HCT116 (cell line): ENCODE results near the gene PSMD10. TPM values are rescaled to one million over a fixed set of nuclear protein-coding genes. Genes with fewer than 3 reads are reported as not detected.

ENCODE experiments used
- ATAC-seq: fragments of 200-7000 bp; cut with Tn5 transposase; 2 replicates; pipeline ENCODE4 v1.9.1; 2020; ENCODE audit warnings: mild to moderate bottlenecking, moderate library complexity
- BruUV-seq: library from RNA; stranded (reverse); fragments of 400-500 nt; replicated peaks from 2 replicates; lab custom pipeline; 2021; lab: Mats Ljungman, UMichigan
- CTCF ChIA-PET: fragments of 300-600 bp; sonication (Branson Sonifier 250); formaldehyde crosslinking; loops from one replicate; lab custom pipeline; 2021; ENCODE audit warnings: antibody characterized with exemption; lab: Charles Lee
- POLR2A ChIA-PET: fragments of 300-600, 350-600 bp; sonication (Branson Sonifier 250); formaldehyde crosslinking; loops from one replicate; lab custom pipeline; 2021; ENCODE audit warnings: antibody characterized with exemption; lab: Charles Lee
- RAD21 ChIA-PET, 2 experiments: fragments of 300-600 bp; sonication (Branson Sonifier 250); formaldehyde crosslinking; loops; one replicate each; lab custom pipeline; 2023; ENCODE audit warnings: low total read pairs in 2 of 2; ENCODE audit not compliant: uncharacterized antibody in 2 of 2, unreplicated experiment in 2 of 2, low non-redundant PET in 1 of 2; lab: Charles Lee
- DNase-seq: peaks from one replicate; pipeline ENCODE4 v3.0.0-alpha.2; 2010; ENCODE audit warnings: low read depth, low spot score
- H2AFZ ChIP-seq: fragments of 200-600 bp; shearing (Covaris generic), sonication (generic); 2 replicates; pipeline ENCODE4 v1.6.1; 2017; ENCODE audit warnings: low read depth, mixed run types, mixed read lengths, antibody characterized with exemption, low read length; ENCODE audit not compliant: poor library complexity, severe bottlenecking
- H3K27ac ChIP-seq: 2 replicates; pipeline ENCODE4 v1.5.1; 2012; ENCODE audit warnings: low read depth, low read length
- H3K27me3 ChIP-seq: fragments of 200-600 bp; sonication (generic); 2 replicates; pipeline ENCODE4 v1.6.1; 2016; ENCODE audit warnings: mixed run types, low read length, mixed read lengths; ENCODE audit not compliant: insufficient read depth
- H3K36me3 ChIP-seq, 2 experiments: fragments of 200-500 bp in 1 of 2; fragments of 200-600 bp in 1 of 2; sonication (Bioruptor generic) in 1 of 2; sonication (generic) in 1 of 2; 2 replicates each; pipeline versions ENCODE4 v1.5.1 to v1.6.1; 2014 to 2016; ENCODE audit warnings: low read length in 2 of 2, inconsistent platforms in 1 of 2, mixed read lengths in 1 of 2, mixed run types in 1 of 2; ENCODE audit not compliant: insufficient read depth in 2 of 2, control insufficient read depth in 1 of 2
- H3K4me1 ChIP-seq, 2 experiments: fragments of 200-600 bp in 1 of 2; sonication (generic) in 1 of 2; 2 replicates each; pipeline versions ENCODE4 v1.5.1 to v1.6.1; 2012 to 2017; ENCODE audit warnings: low read length in 2 of 2, inconsistent platforms in 1 of 2, mild to moderate bottlenecking in 1 of 2, mixed read lengths in 1 of 2, mixed run types in 1 of 2, moderate library complexity in 1 of 2; ENCODE audit not compliant: insufficient read depth in 2 of 2, control insufficient read depth in 1 of 2
- H3K4me2 ChIP-seq: fragments of 200-600 bp; sonication (generic); 2 replicates; pipeline ENCODE4 v1.6.1; 2017; ENCODE audit warnings: mixed run types, low read length, mixed read lengths
- H3K4me3 ChIP-seq, 2 experiments: fragments of 200-600 bp in 1 of 2; sonication (generic) in 1 of 2; replicated peaks in 1 of 2; 2 replicates each; pipeline ENCODE4 v1.5.1; 2011 to 2016; ENCODE audit warnings: low read length in 2 of 2, control low read depth in 1 of 2, low read depth in 1 of 2, mild to moderate bottlenecking in 1 of 2, mixed read lengths in 1 of 2, mixed run types in 1 of 2
- H3K79me2 ChIP-seq: fragments of 200-600 bp; sonication (generic); 2 replicates; pipeline ENCODE4 v1.6.1; 2017; ENCODE audit warnings: mild to moderate bottlenecking, mixed run types, low read length, moderate library complexity, mixed read lengths; ENCODE audit not compliant: insufficient read depth
- H3K9ac ChIP-seq: fragments of 200-600 bp; sonication (generic); 2 replicates; pipeline ENCODE4 v1.6.1; 2016; ENCODE audit warnings: low read length, mixed read lengths
- H3K9me2 ChIP-seq: fragments of 200-600 bp; sonication (generic), shearing (Covaris generic); 2 replicates; pipeline ENCODE4 v1.6.1; 2017; ENCODE audit warnings: mixed run types, mild to moderate bottlenecking, moderate library complexity; ENCODE audit not compliant: insufficient read depth
- H3K9me3 ChIP-seq, 2 experiments: fragments of 200-500 bp in 1 of 2; fragments of 200-600 bp in 1 of 2; sonication (Bioruptor generic) in 1 of 2; sonication (generic) in 1 of 2; 2 replicates each; pipeline ENCODE4 v1.6.1; 2014 to 2017; ENCODE audit warnings: low read length in 2 of 2, mixed read lengths in 2 of 2, inconsistent platforms in 1 of 2, low read depth in 1 of 2, mild to moderate bottlenecking in 1 of 2, mixed run types in 1 of 2, moderate library complexity in 1 of 2; ENCODE audit not compliant: control insufficient read depth in 1 of 2, insufficient read depth in 1 of 2
- H4K20me1 ChIP-seq: fragments of 200-600 bp; sonication (generic), shearing (Covaris generic); 2 replicates; pipeline ENCODE4 v1.6.1; 2017; ENCODE audit warnings: mixed run types, mild to moderate bottlenecking, moderate library complexity; ENCODE audit not compliant: insufficient read depth
- CBX3 ChIP-seq: IDR thresholded peaks from 2 replicates; pipeline ENCODE4 v1.6.1; 2012; ENCODE audit warnings: low read depth
- CEBPB ChIP-seq: IDR thresholded peaks from 2 replicates; pipeline ENCODE4 v1.6.1; 2012; ENCODE audit warnings: low read depth
- EGR1 ChIP-seq: IDR thresholded peaks from 2 replicates; pipeline ENCODE4 v1.6.1; 2012; ENCODE audit warnings: low read depth
- ELF1 ChIP-seq: IDR thresholded peaks from 2 replicates; pipeline ENCODE4 v1.6.1; 2012; ENCODE audit warnings: low read depth, borderline replicate concordance
- EZH2 ChIP-seq: fragments of 200-600 bp; sonication (generic); IDR thresholded peaks from 2 replicates; pipeline ENCODE4 v1.6.1; 2017; ENCODE audit warnings: antibody characterized with exemption, mixed run types
- EZH2phosphoT487 ChIP-seq: fragments of 200-600 bp; IDR thresholded peaks from 2 replicates; pipeline ENCODE4 v1.6.1; 2018; ENCODE audit warnings: antibody characterized with exemption, borderline replicate concordance
- JUND ChIP-seq: IDR thresholded peaks from 2 replicates; pipeline ENCODE4 v1.6.1; 2012
- POLR2A ChIP-seq: IDR thresholded peaks from 2 replicates; pipeline ENCODE4 v1.7.0; 2011; ENCODE audit warnings: borderline replicate concordance; ENCODE audit not compliant: insufficient read depth, insufficient read length; ENCODE audit errors: extremely low read depth
- RAD21 ChIP-seq: IDR thresholded peaks from 2 replicates; pipeline ENCODE4 v1.6.1; 2012; ENCODE audit warnings: low read depth, mild to moderate bottlenecking
- SIN3A ChIP-seq: IDR thresholded peaks from 2 replicates; pipeline ENCODE4 v1.6.1; 2012; ENCODE audit warnings: low read depth
- SRF ChIP-seq: IDR thresholded peaks from 2 replicates; pipeline ENCODE4 v1.6.1; 2012; ENCODE audit warnings: low read depth
- TCF7L2 ChIP-seq: IDR thresholded peaks from 2 replicates; pipeline ENCODE4 v1.7.0; 2011; ENCODE audit warnings: borderline replicate concordance, inconsistent platforms; ENCODE audit not compliant: insufficient read depth, insufficient read length; ENCODE audit errors: extremely low read depth
- YY1 ChIP-seq: IDR thresholded peaks from 2 replicates; pipeline ENCODE4 v1.6.1; 2011; ENCODE audit warnings: low read length, low read depth, moderate library complexity, mild to moderate bottlenecking; ENCODE audit not compliant: insufficient replicate concordance; ENCODE audit errors: extremely low read depth
- ZFX ChIP-seq: fragments of 450-650 bp; IDR thresholded peaks from 2 replicates; pipeline ENCODE4 v1.6.1; 2017
- ZNF274 ChIP-seq: fragments of 200-500 bp; sonication (Bioruptor generic); IDR thresholded peaks from 2 replicates; pipeline ENCODE4 v1.6.1; 2014; ENCODE audit warnings: mild to moderate bottlenecking, low read depth, low read length, inconsistent platforms
- intact Hi-C: fragments of 100-400 bp; cut with micrococcal nuclease; formaldehyde crosslinking; loops from 2 replicates; pipeline ENCODE4 v1.10.0; 2022
- total RNA-seq: library from RNA; stranded (reverse); gene quantifications from one replicate; pipeline ENCODE4 v1.2.1, GENCODE V29; 2021; ENCODE audit not compliant: unreplicated experiment
- TF ChIP-seq, protein P1 (sequence below): IDR thresholded peaks from 2 replicates; pipeline ENCODE4 v1.6.1; 2011; ENCODE audit warnings: mild to moderate bottlenecking, low read length, moderate library complexity; ENCODE audit not compliant: insufficient replicate concordance; ENCODE audit errors: extremely low read depth

Gene PSMD10
- total RNA-seq, 1 experiment from 2014 or later, result 55.5 TPM

DNA sequence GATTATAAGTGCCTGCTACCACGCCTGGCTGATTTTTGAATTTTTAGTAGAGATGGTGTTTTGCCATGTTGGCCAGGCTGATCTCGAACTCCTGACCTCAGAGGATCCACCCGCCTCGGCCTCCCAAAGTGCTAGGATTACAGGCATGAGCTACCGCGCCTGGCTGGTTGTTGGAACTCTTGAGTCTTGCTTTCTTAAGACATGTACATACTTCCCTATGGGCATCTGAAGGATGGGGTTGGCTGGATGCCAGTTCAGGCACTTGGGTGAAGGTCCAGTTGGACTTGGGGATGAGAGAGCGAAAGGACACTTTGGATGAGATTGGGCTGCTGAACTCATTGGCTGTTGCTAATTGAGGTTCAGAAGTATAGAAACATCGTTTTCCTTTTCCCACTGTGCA is 40.7 kb upstream of the PSMD10 start:
- DNase-seq (no peak), ATAC-seq (no peak)
- Histone ChIP-seq H3K27ac (no peak overlapping the region), H3K9ac (no peak overlapping the region), H3K4me3 (no peak overlapping the region), H3K4me2 (no peak overlapping the region), H3K27me3 (no peaks in the 10 kb centered on the region), H2AFZ (no peak overlapping the region), H3K9me2 (no peaks in the 10 kb centered on the region), H3K4me1 (peaks cover 0 to 7% of the 10 kb centered on the region in 2 experiments; a peak in 2 of 4 replicates), H3K9me3 (no peaks in the 10 kb centered on the region), H4K20me1 (no peaks in the 10 kb centered on the region), H3K79me2 (no peaks in the 10 kb centered on the region), H3K36me3 (no peaks in the 10 kb centered on the region)
- POLR2A ChIA-PET, result no interaction called here
- CTCF ChIA-PET, result no interaction called here
- no TSS peak for BruUV-seq
- RAD21 ChIA-PET, result no interaction called here
- TF ChIP-seq ELF1 (no peak), ZFX (no peak), POLR2A (no peak), EZH2 (no peak), CEBPB (no peak), JUND (no peak), YY1 (no peak), EZH2phosphoT487 (no peak), ZNF274 (no peak), SRF (no peak), TCF7L2 (no peak), CBX3 (no peak), EGR1 (no peak), SIN3A (no peak), RAD21 (no peak)
- TF ChIP-seq, protein P1, sequence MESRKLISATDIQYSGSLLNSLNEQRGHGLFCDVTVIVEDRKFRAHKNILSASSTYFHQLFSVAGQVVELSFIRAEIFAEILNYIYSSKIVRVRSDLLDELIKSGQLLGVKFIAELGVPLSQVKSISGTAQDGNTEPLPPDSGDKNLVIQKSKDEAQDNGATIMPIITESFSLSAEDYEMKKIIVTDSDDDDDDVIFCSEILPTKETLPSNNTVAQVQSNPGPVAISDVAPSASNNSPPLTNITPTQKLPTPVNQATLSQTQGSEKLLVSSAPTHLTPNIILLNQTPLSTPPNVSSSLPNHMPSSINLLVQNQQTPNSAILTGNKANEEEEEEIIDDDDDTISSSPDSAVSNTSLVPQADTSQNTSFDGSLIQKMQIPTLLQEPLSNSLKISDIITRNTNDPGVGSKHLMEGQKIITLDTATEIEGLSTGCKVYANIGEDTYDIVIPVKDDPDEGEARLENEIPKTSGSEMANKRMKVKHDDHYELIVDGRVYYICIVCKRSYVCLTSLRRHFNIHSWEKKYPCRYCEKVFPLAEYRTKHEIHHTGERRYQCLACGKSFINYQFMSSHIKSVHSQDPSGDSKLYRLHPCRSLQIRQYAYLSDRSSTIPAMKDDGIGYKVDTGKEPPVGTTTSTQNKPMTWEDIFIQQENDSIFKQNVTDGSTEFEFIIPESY, result no peak
- intact Hi-C loops, result no loop called here
